Measurements from ENCODE around the gene ACSL6. TPM values are rescaled to one million over a fixed set of nuclear protein-coding genes. Genes with fewer than 3 reads are reported as not detected.

ACSL6 gene
- total and polyA plus RNA-seq, 2 donors (not counting 1 experiment from before 2014, with no cell fraction given): 0.02 to 0.33 TPM

DNA sequence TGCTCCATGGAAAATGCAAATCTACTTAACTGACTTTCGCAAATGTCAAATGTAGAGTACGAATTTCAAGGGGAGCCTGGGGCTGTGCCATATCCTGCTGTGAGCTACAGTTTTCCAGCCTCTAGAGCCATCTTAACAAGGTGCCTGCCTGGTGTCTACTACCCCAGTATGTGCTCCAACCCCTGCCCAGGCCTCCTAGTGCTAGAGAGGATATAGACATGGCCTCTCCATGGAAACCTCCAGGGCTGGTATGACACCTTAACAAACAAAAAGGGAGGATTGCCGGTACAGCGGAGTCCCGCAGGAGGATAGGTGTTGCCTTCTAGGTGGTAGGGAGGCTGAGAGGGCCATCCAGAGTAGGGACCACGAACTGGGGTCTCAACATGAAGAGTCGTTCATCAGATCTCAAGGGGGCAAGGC is 35.4 kb upstream of the ACSL6 start:
- TF ChIP-seq CTCF (conservative IDR thresholded peaks at IDR 0.05 in 1 of 2, IDR thresholded peaks at IDR 0.05 in 1 of 2; ENCODE audit: low read depth in 1 of 2, low read length in 2 of 2) (no peak), EZH2 (IDR thresholded peaks at IDR 0.05; ENCODE audit: low read length, missing control alignments) (no peak)
- H4K20me1 ChIP-seq (ENCODE audit: control insufficient read depth, extremely low read depth, insufficient read depth, low read length): no peaks in the 10 kb centered on the region
- no peak for DNase-seq (ENCODE audit: low read depth in 2 of 2)
- H3K36me3 ChIP-seq (ENCODE audit: control insufficient read depth, insufficient read depth, low read length): no peaks in the 10 kb centered on the region
- H3K4me1 ChIP-seq (ENCODE audit: control insufficient read depth, extremely low read depth, insufficient read depth, low read length): no peaks in the 10 kb centered on the region
- H3K79me2 ChIP-seq (ENCODE audit: control insufficient read depth, insufficient read depth, low read length): no peaks in the 10 kb centered on the region
- no peak overlapping the region for H3K9ac ChIP-seq (ENCODE audit: insufficient read depth, low read length)
- no peak overlapping the region for H3K27ac ChIP-seq (ENCODE audit: insufficient read depth, low read length)
- H2AFZ ChIP-seq (ENCODE audit: low read length): no peak overlapping the region
- H3K4me3 ChIP-seq (replicated peaks in 1 of 4; ENCODE audit: control extremely low read depth in 1 of 4, insufficient read depth in 1 of 4, low read depth in 3 of 4, low read length in 4 of 4): no peak overlapping the region
- H3K27me3 ChIP-seq (ENCODE audit: control insufficient read depth, insufficient read depth, low read length): peaks cover 7% of the 10 kb centered on the region
- H3K9me3 ChIP-seq (ENCODE audit: control insufficient read depth, insufficient read depth, low read depth, low read length): no peaks in the 10 kb centered on the region
- H3K4me2 ChIP-seq (ENCODE audit: extremely low read depth, insufficient read depth, low read length): no peak overlapping the region

GRCh38 chr5:132044207-132044606 is 32.7 kb upstream of the ACSL6 start:
- Histone ChIP-seq H3K27me3 (ENCODE audit: control insufficient read depth, insufficient read depth, low read length) (peaks cover 2% of the 10 kb centered on the region), H3K9ac (ENCODE audit: insufficient read depth, low read length) (no peak overlapping the region), H3K9me3 (ENCODE audit: control insufficient read depth, insufficient read depth, low read depth, low read length) (no peaks in the 10 kb centered on the region), H3K4me2 (ENCODE audit: extremely low read depth, insufficient read depth, low read length) (no peak overlapping the region), H3K4me1 (ENCODE audit: control insufficient read depth, extremely low read depth, insufficient read depth, low read length) (no peaks in the 10 kb centered on the region), H4K20me1 (ENCODE audit: control insufficient read depth, extremely low read depth, insufficient read depth, low read length) (no peaks in the 10 kb centered on the region), H3K36me3 (ENCODE audit: control insufficient read depth, insufficient read depth, low read length) (no peaks in the 10 kb centered on the region), H3K79me2 (ENCODE audit: control insufficient read depth, insufficient read depth, low read length) (no peaks in the 10 kb centered on the region), H3K4me3 (replicated peaks in 1 of 4; ENCODE audit: control extremely low read depth in 1 of 4, insufficient read depth in 1 of 4, low read depth in 3 of 4, low read length in 4 of 4) (no peak overlapping the region), H2AFZ (ENCODE audit: low read length) (no peak overlapping the region), H3K27ac (ENCODE audit: insufficient read depth, low read length) (no peak overlapping the region)
- DNase-seq (ENCODE audit: low read depth in 2 of 2): no peak
- TF ChIP-seq EZH2 (IDR thresholded peaks at IDR 0.05; ENCODE audit: low read length, missing control alignments): no peak
- TF ChIP-seq CTCF (conservative IDR thresholded peaks at IDR 0.05 in 1 of 2, IDR thresholded peaks at IDR 0.05 in 1 of 2; ENCODE audit: low read depth in 1 of 2, low read length in 2 of 2): no peak

DNA sequence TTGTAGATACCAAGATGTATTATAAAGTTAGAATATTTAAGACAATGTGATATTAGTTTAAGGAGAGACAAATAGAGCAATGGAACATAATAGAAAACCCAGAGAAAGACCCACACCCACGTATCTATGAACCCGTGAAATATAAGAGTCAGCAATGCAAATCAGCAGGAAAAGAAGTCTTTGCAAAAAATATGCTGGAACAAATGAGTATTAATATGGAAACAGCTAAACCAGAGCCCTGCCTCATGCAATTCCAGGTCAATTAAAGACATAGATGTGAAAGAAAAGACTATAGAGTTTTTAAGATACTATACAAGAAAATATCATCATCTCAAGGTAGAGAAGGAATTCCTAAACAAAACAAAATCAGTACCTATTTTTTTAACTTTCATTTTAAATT is 25.9 kb upstream of the ACSL6 start:
- TF ChIP-seq EZH2 (IDR thresholded peaks at IDR 0.05; ENCODE audit: low read length, missing control alignments) (no peak), CTCF (conservative IDR thresholded peaks at IDR 0.05 in 1 of 2, IDR thresholded peaks at IDR 0.05 in 1 of 2; ENCODE audit: low read depth in 1 of 2, low read length in 2 of 2) (no peak)
- Histone ChIP-seq H2AFZ (ENCODE audit: low read length) (no peak overlapping the region), H3K9me3 (ENCODE audit: control insufficient read depth, insufficient read depth, low read depth, low read length) (no peaks in the 10 kb centered on the region), H3K36me3 (ENCODE audit: control insufficient read depth, insufficient read depth, low read length) (no peaks in the 10 kb centered on the region), H3K4me1 (ENCODE audit: control insufficient read depth, extremely low read depth, insufficient read depth, low read length) (no peaks in the 10 kb centered on the region), H3K4me3 (replicated peaks in 1 of 4; ENCODE audit: control extremely low read depth in 1 of 4, insufficient read depth in 1 of 4, low read depth in 3 of 4, low read length in 4 of 4) (no peak overlapping the region), H3K79me2 (ENCODE audit: control insufficient read depth, insufficient read depth, low read length) (no peaks in the 10 kb centered on the region), H4K20me1 (ENCODE audit: control insufficient read depth, extremely low read depth, insufficient read depth, low read length) (no peaks in the 10 kb centered on the region), H3K9ac (ENCODE audit: insufficient read depth, low read length) (no peak overlapping the region), H3K4me2 (ENCODE audit: extremely low read depth, insufficient read depth, low read length) (no peak overlapping the region), H3K27ac (ENCODE audit: insufficient read depth, low read length) (no peak overlapping the region), H3K27me3 (ENCODE audit: control insufficient read depth, insufficient read depth, low read length) (no peaks in the 10 kb centered on the region)
- DNase-seq (ENCODE audit: low read depth in 2 of 2): no peak
